H54 (cell line): Measurements from ENCODE around the gene STK40.
A peak's percentile ranks its signal among the peaks of the same experiment; 100 is the strongest.

Source experiments
- DNase-seq: peaks from one replicate; pipeline ENCODE4 v3.0.0; 2011; ENCODE audit warnings: low spot score, mixed read lengths; ENCODE audit not compliant: insufficient read length
- FAIRE-seq: peaks from 3 replicates; lab custom pipeline; 2011; peaks lifted over from hg19 to GRCh38; lab: Jason Lieb, UNC
- POLR2A ChIP-seq: IDR thresholded peaks from 2 replicates; pipeline ENCODE4 v1.6.1; 2011; ENCODE audit warnings: low read depth, mild to moderate bottlenecking, low read length

The STK40 gene

GRCh38 chr1:36385410-36386264 lies at the start of gene STK40:
STK40 (minus strand) TSS chr1:36385924; CDS start chr1:36361332, 24,592 bp downstream.
- no peak for FAIRE-seq
- DNase-seq = peak; percentile 77
- TF ChIP-seq POLR2A = no peak; the same call in 1 of the 2 replicates

GRCh38 chr1:36433102-36433501 lies 47.4 kb upstream of the STK40 start:
- FAIRE-seq (no peak), DNase-seq (no peak)
- no peak for TF ChIP-seq POLR2A

GRCh38 chr1:36432616-36433015 lies 46.9 kb upstream of the STK40 start:
- no peak for TF ChIP-seq POLR2A
- FAIRE-seq = no peak

GRCh38 chr1:36425791-36426190 lies 40.1 kb upstream of the STK40 start:
- no peak for TF ChIP-seq POLR2A
- DNase-seq (no peak), FAIRE-seq (no peak)

More at GRCh38 chr1:36432616-36433015, 46.9 kb upstream of the STK40 start:
- no peak for DNase-seq

- no peak for TF ChIP-seq POLR2A
- FAIRE-seq (no peak), DNase-seq (no peak)
Measured at GRCh38 chr1:36421649-36422048, 35.9 kb upstream of the STK40 start.

GRCh38 chr1:36420836-36421317 lies 35.2 kb upstream of the STK40 start:
- peak; percentile 75 for FAIRE-seq
- TF ChIP-seq POLR2A = no peak
- peak; percentile 63 for DNase-seq

- no peak for FAIRE-seq
- no peak for DNase-seq
- no peak for TF ChIP-seq POLR2A
Measured at GRCh38 chr1:36420409-36420808, 34.7 kb upstream of the STK40 start.

- FAIRE-seq (no peak), DNase-seq (no peak)
- no peak for TF ChIP-seq POLR2A
Measured at GRCh38 chr1:36419569-36419968, 33.8 kb upstream of the STK40 start.

- FAIRE-seq (no peak), DNase-seq (no peak)
- no peak for TF ChIP-seq POLR2A
Measured at GRCh38 chr1:36419140-36419539, 33.4 kb upstream of the STK40 start.

- DNase-seq = no peak
- no peak for TF ChIP-seq POLR2A
- no peak for FAIRE-seq
Measured at GRCh38 chr1:36417931-36418330, 32.2 kb upstream of the STK40 start.

- FAIRE-seq = no peak
- TF ChIP-seq POLR2A = no peak
- no peak for DNase-seq
Measured at GRCh38 chr1:36415661-36416326, 30.1 kb upstream of the STK40 start.

- DNase-seq (no peak), FAIRE-seq (no peak)
- TF ChIP-seq POLR2A = no peak
Measured at GRCh38 chr1:36414384-36414783, 28.7 kb upstream of the STK40 start.

- FAIRE-seq (no peak), DNase-seq (no peak)
- TF ChIP-seq POLR2A = no peak
Measured at GRCh38 chr1:36411674-36412648, 26.2 kb upstream of the STK40 start.
